Limb (tissue), 2 donors: Measurements from ENCODE around the gene FGD6.
"Not testable (repeated sequence)": the region's sequence is repeated elsewhere in the genome, so short reads cannot be mapped to it uniquely, and the experiment has no call there.

Experiments
- DNase-seq, 2 donors: peaks; one replicate each; pipeline ENCODE4 v3.0.0-alpha.2; 2016; ENCODE audit errors: extremely low spot score in 2 of 2

Gene FGD6

GRCh38 chr12:95234187-95234586 is 16.9 kb upstream of the FGD6 start:
- not testable (repeated sequence) for DNase-seq

GRCh38 chr12:95231190-95231589 is 13.9 kb upstream of the FGD6 start:
- DNase-seq: no peak

GRCh38 chr12:95230313-95230712 is 13.0 kb upstream of the FGD6 start:
- no peak for DNase-seq

- no peak for DNase-seq
These were observed 12.4 kb upstream of the FGD6 start for GRCh38 chr12:95229636-95230035.

- DNase-seq: no peak
These were observed 11.3 kb upstream of the FGD6 start for GRCh38 chr12:95228617-95229016.

GRCh38 chr12:95227818-95228356 is 10.6 kb upstream of the FGD6 start:
- DNase-seq: no peak

GRCh38 chr12:95225645-95226212 is 8.5 kb upstream of the FGD6 start:
- DNase-seq: no peak

- no peak for DNase-seq
These were observed 7.2 kb upstream of the FGD6 start for GRCh38 chr12:95224202-95225170.

- DNase-seq: no peak
These were observed 3.5 kb upstream of the FGD6 start for GRCh38 chr12:95220726-95221125.

- no peak for DNase-seq
These were observed 2.9 kb upstream of the FGD6 start for GRCh38 chr12:95220190-95220589.

GRCh38 chr12:95218150-95219133 is 1.2 kb upstream of the FGD6 start:
- DNase-seq: peak; percentile 52 to 69

- no peak for DNase-seq
These were observed 423 bp downstream of the FGD6 start for GRCh38 chr12:95216711-95217376.

- no peak for DNase-seq
These were observed 1.3 kb downstream of the FGD6 start for GRCh38 chr12:95215949-95216348.

GRCh38 chr12:95214466-95214865 is 2.8 kb downstream of the FGD6 start:
- DNase-seq: no peak

- DNase-seq: no peak
These were observed 3.3 kb downstream of the FGD6 start for GRCh38 chr12:95213928-95214327.

GRCh38 chr12:95213119-95213518 is 4.1 kb downstream of the FGD6 start:
- no peak for DNase-seq

- DNase-seq: no peak
These were observed 4.7 kb downstream of the FGD6 start for GRCh38 chr12:95212586-95212985.

GRCh38 chr12:95208678-95209077 is 8.6 kb downstream of the FGD6 start:
- DNase-seq: no peak

- DNase-seq: no peak
These were observed 9.9 kb downstream of the FGD6 start for GRCh38 chr12:95207407-95207806.

- no peak for DNase-seq
These were observed 10.4 kb downstream of the FGD6 start for GRCh38 chr12:95206916-95207315.

- no peak for DNase-seq
These were observed 11.6 kb downstream of the FGD6 start for GRCh38 chr12:95205685-95206084.
